Endothelial cell of umbilical vein (primary cell): Measurements from ENCODE around the gene TMC4. TPM values are rescaled to one million over a fixed set of nuclear protein-coding genes. Genes with fewer than 3 reads are reported as not detected.
"Not testable (repeated sequence)": the region's sequence is repeated elsewhere in the genome, so short reads cannot be mapped to it uniquely, and the experiment has no call there.

Experiments used
- BruUV-seq: library from RNA; stranded (reverse); fragments of 400-500 nt; replicated peaks from 2 replicates; lab custom pipeline; 2021; lab: Mats Ljungman, UMichigan
- CTCF ChIA-PET: fragments of 300-600, 350-600 bp; sonication (Branson Sonifier 250); formaldehyde crosslinking; loops from one replicate; lab custom pipeline; 2021; ENCODE audit warnings: antibody characterized with exemption, inconsistent platforms; lab: Charles Lee
- POLR2A ChIA-PET: fragments of 300-600, 350-600 bp; sonication (Branson Sonifier 250); formaldehyde crosslinking; loops from one replicate; lab custom pipeline; 2021; ENCODE audit warnings: antibody characterized with exemption, inconsistent platforms; lab: Charles Lee
- DNase-seq: peaks from one replicate; pipeline ENCODE4 v3.0.0-alpha.2; 2011; ENCODE audit warnings: low read depth, low spot score
- FAIRE-seq: peaks from 2 replicates; lab custom pipeline; 2011; peaks lifted over from hg19 to GRCh38; lab: Jason Lieb, UNC
- H2AFZ ChIP-seq: 2 replicates; pipeline ENCODE4 v1.6.0; 2012; ENCODE audit warnings: low read depth, low read length, control low read depth, inconsistent platforms
- H3K27ac ChIP-seq: 2 replicates; pipeline ENCODE4 v1.5.1; 2011; ENCODE audit warnings: low read depth, mild to moderate bottlenecking, control low read depth, low read length, moderate library complexity; ENCODE audit not compliant: insufficient read depth
- H3K27me3 ChIP-seq, 2 experiments: 2 replicates each; pipeline versions ENCODE4 v1.6.0 to v1.6.1; 2011; ENCODE audit warnings: low read length in 2 of 2, mixed read lengths in 1 of 2; ENCODE audit not compliant: control insufficient read depth in 2 of 2, insufficient read depth in 2 of 2
- H3K36me3 ChIP-seq, 2 experiments: 2 replicates in 1 of 2; 3 replicates in 1 of 2; pipeline ENCODE4 v1.5.1; 2011; ENCODE audit warnings: low read length in 2 of 2, mild to moderate bottlenecking in 1 of 2, moderate library complexity in 1 of 2; ENCODE audit not compliant: control insufficient read depth in 2 of 2, insufficient read depth in 2 of 2; ENCODE audit errors: extremely low read depth in 1 of 2
- H3K4me1 ChIP-seq: 3 replicates; pipeline ENCODE4 v1.5.1; 2011; ENCODE audit warnings: mild to moderate bottlenecking, low read length; ENCODE audit not compliant: control insufficient read depth, insufficient read depth; ENCODE audit errors: extremely low read depth
- H3K4me2 ChIP-seq: 2 replicates; pipeline ENCODE4 v1.6.1; 2011; ENCODE audit warnings: low read length, control low read depth, mixed read lengths; ENCODE audit not compliant: insufficient read depth
- H3K4me3 ChIP-seq, 3 experiments: fragments of 200-600 bp in 1 of 3; sonication (generic), shearing (Covaris generic) in 1 of 3; replicated peaks in 1 of 3; 2 replicates each; pipeline ENCODE4 v1.5.1; 2011 to 2016; ENCODE audit warnings: control low read depth in 3 of 3, low read length in 3 of 3, mild to moderate bottlenecking in 2 of 3, inconsistent platforms in 1 of 3, low read depth in 1 of 3, moderate library complexity in 1 of 3; ENCODE audit not compliant: insufficient read depth in 1 of 3
- H3K79me2 ChIP-seq: 2 replicates; pipeline ENCODE4 v1.6.0; 2012; ENCODE audit warnings: low read length, inconsistent platforms; ENCODE audit not compliant: control insufficient read depth, insufficient read depth
- H3K9ac ChIP-seq: replicated peaks from 2 replicates; pipeline ENCODE3; 2011; ENCODE audit warnings: low read length, control low read depth; ENCODE audit not compliant: insufficient read depth; ENCODE audit errors: extremely low read depth
- H3K9me1 ChIP-seq: replicated peaks from 3 replicates; pipeline ENCODE4 v1.6.0; 2011; ENCODE audit warnings: mild to moderate bottlenecking, low read length; ENCODE audit not compliant: control insufficient read depth, insufficient read depth; ENCODE audit errors: extremely low read depth
- H3K9me3 ChIP-seq: replicated peaks from 2 replicates; pipeline ENCODE4 v1.5.1; 2012; ENCODE audit warnings: low read length, inconsistent platforms; ENCODE audit not compliant: control insufficient read depth, insufficient read depth
- H4K20me1 ChIP-seq: replicated peaks from 2 replicates; pipeline ENCODE3; 2011; ENCODE audit warnings: mild to moderate bottlenecking, low read length; ENCODE audit not compliant: control insufficient read depth, insufficient read depth; ENCODE audit errors: extremely low read depth
- FOS ChIP-seq: IDR thresholded peaks from 2 replicates; pipeline ENCODE4 v1.6.1; 2011; ENCODE audit warnings: mild to moderate bottlenecking, low read length, moderate library complexity, borderline replicate concordance; ENCODE audit not compliant: insufficient read depth
- JUN ChIP-seq: IDR thresholded peaks from 2 replicates; pipeline ENCODE4 v1.6.1; 2011; ENCODE audit warnings: borderline replicate concordance, low read depth; ENCODE audit not compliant: insufficient read length, insufficient read depth
- MYC ChIP-seq: IDR thresholded peaks from one replicate; pipeline ENCODE4 v1.6.1; 2011; ENCODE audit warnings: mild to moderate bottlenecking, low read depth, low read length
- POLR2AphosphoS5 ChIP-seq: IDR thresholded peaks from 2 replicates; pipeline ENCODE4 v1.6.1; 2012; ENCODE audit warnings: low read depth, mild to moderate bottlenecking, control low read depth, low read length, moderate library complexity; ENCODE audit not compliant: insufficient read depth
- dilution Hi-C: fragments of 300-500 bp; cut with MboI; formaldehyde crosslinking; loops from one replicate; pipeline ENCODE4 v1.15.0; 2019; ENCODE audit warnings: low sequenced_read_pairs; ENCODE audit not compliant: extremely low pct_ligation_motif_present
- intact Hi-C: fragments of 100-400 bp; cut with micrococcal nuclease; formaldehyde crosslinking; loops from one replicate; pipeline ENCODE4 v1.10.0; 2022
- polyA plus RNA-seq, 4 experiments: library from polyadenylated mRNA; depleted of rRNA in 3 of 4; stranded (reverse) in 3 of 4; unstranded in 1 of 4; fragments of >200 nt; gene quantifications; 2 replicates each; pipeline versions ENCODE4 v1.2.1 to v1.2.3, GENCODE V29; 2011 to 2012; ENCODE audit warnings: missing spikeins in 1 of 4
- total RNA-seq: library from RNA; stranded (reverse); gene quantifications from 2 replicates; pipeline ENCODE4 v1.2.3, GENCODE V29; 2021

TMC4 gene
- total and polyA plus RNA-seq, 2 donors (not counting 3 experiments of a cell fraction or from before 2014, with no cell fraction given) = 0.71 to 1.7 TPM

DNA sequence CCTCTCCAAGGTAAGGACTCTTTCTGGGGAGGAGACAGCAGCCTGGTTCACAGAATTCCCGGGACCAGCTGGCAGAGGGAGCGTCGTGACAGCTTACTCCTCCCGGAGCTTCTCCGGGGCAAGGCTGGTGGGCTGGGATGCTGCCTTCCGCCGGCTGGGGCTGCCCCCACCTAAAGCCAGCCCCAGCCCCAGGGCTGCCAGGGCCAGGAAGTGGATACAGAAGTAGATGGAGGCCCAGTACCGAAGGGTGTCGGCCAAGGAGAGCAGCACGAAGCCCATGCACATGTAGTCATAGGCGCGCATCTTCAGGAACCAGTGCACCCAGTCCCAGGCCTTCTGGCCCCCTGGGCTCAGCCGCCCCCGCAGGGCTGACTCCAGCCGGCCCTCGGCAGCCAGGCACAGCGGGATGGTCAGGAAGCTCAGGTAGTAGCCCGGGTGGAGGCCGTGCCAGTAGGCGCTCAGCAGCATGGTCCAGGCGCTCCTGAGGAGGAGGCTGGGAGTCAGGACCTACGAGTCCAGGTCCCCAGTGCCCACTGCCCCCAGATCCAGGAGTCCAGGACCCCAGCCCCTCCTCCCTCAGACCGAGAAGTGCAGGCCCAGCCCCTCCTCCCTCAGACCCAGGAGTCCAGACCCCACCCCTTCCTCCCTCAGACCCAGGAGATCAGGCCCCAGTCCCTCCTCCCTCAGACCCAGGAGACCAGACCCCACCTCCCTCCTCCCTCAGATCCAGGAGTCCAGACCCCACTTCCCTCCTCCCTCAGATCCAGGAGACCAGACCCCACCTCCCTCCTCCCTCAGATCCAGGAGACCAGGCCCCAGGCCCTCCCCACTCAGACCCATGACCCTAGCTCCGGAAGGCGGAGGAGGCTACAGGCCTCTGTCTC lies 1.2 kb upstream of the TMC4 start:
- Histone ChIP-seq H3K4me3 (no peak overlapping the region), H3K27me3 (no peaks in the 10 kb centered on the region), H3K79me2 (no peaks in the 10 kb centered on the region), H3K36me3 (peaks cover 7 to 18% of the 10 kb centered on the region in 2 experiments), H4K20me1 (no peaks in the 10 kb centered on the region), H3K9ac (no peak overlapping the region), H3K9me1 (no peaks in the 10 kb centered on the region), H2AFZ (no peak overlapping the region), H3K9me3 (no peaks in the 10 kb centered on the region), H3K4me1 (no peaks in the 10 kb centered on the region), H3K27ac (no peak overlapping the region), H3K4me2 (no peak overlapping the region)
- intact Hi-C loops = no loop called here
- BruUV-seq = no TSS peak
- TF ChIP-seq MYC = no peak
- peak; percentile 43 for TF ChIP-seq POLR2AphosphoS5
- dilution Hi-C loops = no loop called here
- DNase-seq (no peak), FAIRE-seq (no peak)
- CTCF ChIA-PET = interaction anchor here (1.0 to 2.3 kb wide), 4 partner anchors 15 to 92 kb away, joined by 3 to 5 read pairs (median 4); partner anchors contain the start of gene MBOAT7
- POLR2A ChIA-PET = no interaction called here

DNA sequence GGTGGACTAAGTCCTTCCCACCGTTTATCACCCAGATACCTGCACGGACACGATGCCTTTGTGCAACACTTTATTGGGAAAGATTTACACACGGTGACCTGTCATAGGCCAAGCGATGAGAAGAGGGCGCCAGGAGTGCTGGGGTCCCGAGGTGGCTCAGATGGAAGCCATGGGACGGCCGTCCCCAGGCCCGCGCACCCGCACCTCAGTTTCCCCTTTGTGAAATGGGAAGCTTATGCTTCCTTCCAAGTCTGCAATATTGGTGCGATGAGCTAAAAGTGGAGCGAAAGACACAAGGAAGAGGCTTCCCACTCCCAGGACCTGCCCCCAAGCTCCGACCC lies 369 bp upstream of the TMC4 start:
- H3K4me1 ChIP-seq = no peaks in the 10 kb centered on the region
- FAIRE-seq (no peak), DNase-seq (no peak)
- no peak overlapping the region for H3K4me2 ChIP-seq
- intact Hi-C loops (no loop called here), dilution Hi-C loops (no loop called here)
- no peak overlapping the region for H2AFZ ChIP-seq
- no peak overlapping the region for H3K4me3 ChIP-seq
- no TSS peak for BruUV-seq
- TF ChIP-seq FOS = no peak
- no peak for TF ChIP-seq JUN
- no peaks in the 10 kb centered on the region for H4K20me1 ChIP-seq
- H3K27me3 ChIP-seq = no peaks in the 10 kb centered on the region
- peaks cover 3 to 9% of the 10 kb centered on the region in 2 experiments for H3K36me3 ChIP-seq
- no peaks in the 10 kb centered on the region for H3K79me2 ChIP-seq
- no peak overlapping the region for H3K27ac ChIP-seq
- H3K9ac ChIP-seq = no peak overlapping the region
- no peaks in the 10 kb centered on the region for H3K9me1 ChIP-seq
- ChIA-PET CTCF (interaction anchor here (1.1 to 2.3 kb wide), 3 partner anchors 16 to 93 kb away, joined by 3 to 5 read pairs (median 4); partner anchors contain the start of gene MBOAT7), POLR2A (no interaction called here)
- no peaks in the 10 kb centered on the region for H3K9me3 ChIP-seq

DNA sequence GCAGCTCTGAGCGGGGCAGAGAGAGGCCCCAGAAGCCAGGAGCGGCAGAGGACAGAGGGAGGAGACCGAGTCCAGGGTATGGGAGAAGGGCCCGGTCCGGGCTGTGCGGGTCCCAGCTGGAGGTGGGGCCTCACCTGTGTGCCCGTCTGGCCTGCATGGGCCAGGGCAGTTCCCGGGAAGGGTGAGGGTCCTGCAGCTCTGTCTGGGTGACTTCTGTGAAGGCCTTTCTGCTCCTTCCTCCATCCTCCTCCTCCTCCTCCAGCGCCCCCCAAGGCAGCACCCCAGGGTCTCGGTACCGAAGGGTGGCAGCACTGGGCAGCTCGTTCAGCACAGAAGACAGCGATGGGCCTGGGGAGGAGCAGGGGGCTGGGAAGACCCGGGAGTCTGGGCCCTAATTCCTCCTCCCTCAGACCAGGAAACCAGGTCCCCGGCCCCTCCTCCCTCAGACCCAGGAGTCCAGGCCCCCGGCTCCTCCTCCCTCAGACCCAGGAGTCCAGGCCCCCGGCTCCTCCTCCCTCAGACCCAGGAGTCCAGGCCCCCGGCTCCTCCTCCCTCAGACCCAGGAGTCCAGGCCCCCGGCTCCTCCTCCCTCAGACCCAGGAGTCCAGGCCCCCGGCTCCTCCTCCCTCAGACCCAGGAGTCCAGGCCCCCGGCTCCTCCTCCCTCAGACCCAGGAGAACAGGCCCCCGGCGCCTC lies 1.1 kb downstream of the TMC4 start:
- BruUV-seq, intact Hi-C loops, H3K9me1 ChIP-seq, H3K4me2 ChIP-seq, H3K27me3 ChIP-seq, H3K79me2 ChIP-seq, H3K9ac ChIP-seq, H4K20me1 ChIP-seq, H2AFZ ChIP-seq, H3K4me1 ChIP-seq, FAIRE-seq, H3K9me3 ChIP-seq, H3K27ac ChIP-seq, H3K4me3 ChIP-seq, H3K36me3 ChIP-seq, DNase-seq, dilution Hi-C loops, POLR2A ChIA-PET: not testable (repeated sequence)
- CTCF ChIA-PET = interaction anchor here (1.1 to 2.3 kb wide), 5 partner anchors 18 to 94 kb away, joined by 3 to 11 read pairs (median 4); partner anchors contain the start of genes MBOAT7 and RPS9
